Measurements from ENCODE around the gene SLC41A1. TPM values are rescaled to one million over a fixed set of nuclear protein-coding genes. Genes with fewer than 3 reads are reported as not detected.

The SLC41A1 gene
- total and polyA plus RNA-seq, 2 donors (not counting 3 experiments of a cell fraction or from before 2014, with no cell fraction given), result 21.7 to 22.0 TPM

DNA sequence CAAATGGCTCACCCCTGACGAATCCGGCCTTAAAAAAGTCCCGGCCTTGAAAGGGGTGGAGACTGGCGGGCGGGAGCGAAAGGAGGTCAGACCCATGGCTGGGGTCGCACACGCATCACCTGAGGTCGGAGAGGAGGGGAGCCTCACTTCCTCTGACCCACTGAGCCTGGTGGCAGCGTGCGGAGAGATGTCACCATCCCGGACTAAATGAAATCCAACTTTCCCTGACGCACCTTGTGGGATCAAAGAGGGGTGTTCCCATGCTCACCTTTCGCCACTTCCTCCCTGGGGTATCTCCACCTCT is 709 bp upstream of the SLC41A1 start:
- TF ChIP-seq MYC (IDR thresholded peaks at IDR 0.05; ENCODE audit: low read depth, low read length), result no peak
- TF ChIP-seq EZH2 (IDR thresholded peaks at IDR 0.05; ENCODE audit: borderline replicate concordance, low read depth, low read length, severe bottlenecking), result no peak
- no peak for TF ChIP-seq POLR2AphosphoS5 (IDR thresholded peaks at IDR 0.05; ENCODE audit: insufficient read depth, low read depth, low read length)
- no peak for TF ChIP-seq POLR2A (IDR thresholded peaks at IDR 0.05; ENCODE audit: low read depth, low read length)
- no peak for TF ChIP-seq FOS (IDR thresholded peaks at IDR 0.05; ENCODE audit: borderline replicate concordance, insufficient read depth, low read length)
- TF ChIP-seq, protein P1, sequence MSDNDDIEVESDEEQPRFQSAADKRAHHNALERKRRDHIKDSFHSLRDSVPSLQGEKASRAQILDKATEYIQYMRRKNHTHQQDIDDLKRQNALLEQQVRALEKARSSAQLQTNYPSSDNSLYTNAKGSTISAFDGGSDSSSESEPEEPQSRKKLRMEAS (IDR thresholded peaks at IDR 0.05; ENCODE audit: insufficient read depth, insufficient read length), result no peak
- TF ChIP-seq JUN (IDR thresholded peaks at IDR 0.05; ENCODE audit: borderline replicate concordance, insufficient read depth, insufficient read length, low read depth), result no peak
- no peak for TF ChIP-seq GATA2 (IDR thresholded peaks at IDR 0.05; ENCODE audit: insufficient read depth, insufficient read length, low read depth, low read length)
- TF ChIP-seq, protein P2, sequence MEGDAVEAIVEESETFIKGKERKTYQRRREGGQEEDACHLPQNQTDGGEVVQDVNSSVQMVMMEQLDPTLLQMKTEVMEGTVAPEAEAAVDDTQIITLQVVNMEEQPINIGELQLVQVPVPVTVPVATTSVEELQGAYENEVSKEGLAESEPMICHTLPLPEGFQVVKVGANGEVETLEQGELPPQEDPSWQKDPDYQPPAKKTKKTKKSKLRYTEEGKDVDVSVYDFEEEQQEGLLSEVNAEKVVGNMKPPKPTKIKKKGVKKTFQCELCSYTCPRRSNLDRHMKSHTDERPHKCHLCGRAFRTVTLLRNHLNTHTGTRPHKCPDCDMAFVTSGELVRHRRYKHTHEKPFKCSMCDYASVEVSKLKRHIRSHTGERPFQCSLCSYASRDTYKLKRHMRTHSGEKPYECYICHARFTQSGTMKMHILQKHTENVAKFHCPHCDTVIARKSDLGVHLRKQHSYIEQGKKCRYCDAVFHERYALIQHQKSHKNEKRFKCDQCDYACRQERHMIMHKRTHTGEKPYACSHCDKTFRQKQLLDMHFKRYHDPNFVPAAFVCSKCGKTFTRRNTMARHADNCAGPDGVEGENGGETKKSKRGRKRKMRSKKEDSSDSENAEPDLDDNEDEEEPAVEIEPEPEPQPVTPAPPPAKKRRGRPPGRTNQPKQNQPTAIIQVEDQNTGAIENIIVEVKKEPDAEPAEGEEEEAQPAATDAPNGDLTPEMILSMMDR (IDR thresholded peaks at IDR 0.05; ENCODE audit: extremely low read depth in 1 of 2, insufficient read depth in 1 of 2, low read depth in 1 of 2, low read length in 2 of 2), result no peak
- Histone ChIP-seq H3K27me3 (ENCODE audit: control insufficient read depth in 2 of 2, insufficient read depth in 2 of 2, low read length in 2 of 2) (no peaks in the 10 kb centered on the region), H3K9me1 (replicated peaks; ENCODE audit: control insufficient read depth, extremely low read depth, insufficient read depth, low read length) (no peaks in the 10 kb centered on the region), H4K20me1 (replicated peaks; ENCODE audit: control insufficient read depth, extremely low read depth, insufficient read depth, low read length) (no peaks in the 10 kb centered on the region), H3K9ac (replicated peaks; ENCODE audit: extremely low read depth, insufficient read depth, low read length) (peak overlapping the region; percentile 74), H3K79me2 (ENCODE audit: control insufficient read depth, insufficient read depth, low read length) (peaks cover 3% of the 10 kb centered on the region), H3K4me1 (ENCODE audit: control insufficient read depth, extremely low read depth, insufficient read depth, low read length) (peaks cover 10% of the 10 kb centered on the region), H3K4me3 (replicated peaks in 1 of 3; ENCODE audit: insufficient read depth in 1 of 3, low read depth in 1 of 3, low read length in 3 of 3) (peak overlapping the region; percentile 49 to 78 (median 76)), H3K4me2 (ENCODE audit: insufficient read depth, low read length) (peak overlapping the region; percentile 58), H3K9me3 (replicated peaks; ENCODE audit: control insufficient read depth, insufficient read depth, low read length) (no peaks in the 10 kb centered on the region), H2AFZ (ENCODE audit: low read depth, low read length) (peak overlapping the region; percentile 76), H3K27ac (ENCODE audit: insufficient read depth, low read depth, low read length) (no peak overlapping the region), H3K36me3 (ENCODE audit: control insufficient read depth in 2 of 2, extremely low read depth in 1 of 2, insufficient read depth in 2 of 2, low read length in 2 of 2) (no peaks in the 10 kb centered on the region)
- dilution Hi-C loops (cut with MboI; ENCODE audit: extremely low pct_ligation_motif_present, low sequenced_read_pairs) (no loop called here), intact Hi-C loops (cut with micrococcal nuclease) (loop anchor here (1.0 to 5.0 kb wide), 4 partner anchors 19 to 120 kb away; partner anchors contain the start of gene NUCKS1)
- FAIRE-seq (no peak), DNase-seq (ENCODE audit: low read depth, low spot score) (no peak)
- ChIA-PET CTCF (interaction anchor here (1.3 kb wide), 1 partner anchor 22 kb away, joined by 4 read pairs; no protein-coding TSS in a partner anchor), POLR2A (no interaction called here)
- TSS peak; percentile 28 for BruUV-seq (replicated peaks)
